NCI-H226 (cell line): ENCODE results near the gene PAGR1.
"Not testable (repeated sequence)": the region's sequence is repeated elsewhere in the genome, so short reads cannot be mapped to it uniquely, and the experiment has no call there.

Experiments used
- DNase-seq: peaks from one replicate; pipeline ENCODE4 v3.0.0-alpha.2; 2015

The PAGR1 gene

GRCh38 chr16:29815793-29816693, at the start of gene PAGR1:
TSS of gene PAGR1 (plus strand) at chr16:29816152. CDS start at chr16:29816526, 374 bp downstream.
- peak; percentile 98 for DNase-seq

DNA sequence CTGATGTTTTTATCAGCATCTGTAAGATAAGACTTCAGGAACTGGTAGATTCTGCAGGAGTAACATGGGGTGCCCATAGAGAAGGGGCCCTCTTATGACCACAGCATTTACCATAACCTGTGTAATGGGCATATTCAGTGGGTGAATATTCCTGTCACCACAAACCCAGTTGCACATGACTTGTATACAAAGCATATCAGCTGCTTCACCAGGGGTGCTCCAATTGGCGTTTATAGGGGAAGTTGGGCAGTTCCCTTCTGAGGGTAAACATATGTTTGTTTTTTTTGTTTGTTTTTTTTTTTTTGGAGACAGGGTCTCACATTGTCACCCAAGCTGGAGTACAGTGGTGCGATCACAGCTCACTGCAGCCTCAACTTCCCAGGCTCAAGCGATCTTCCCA, 49.4 kb upstream of the PAGR1 start:
- DNase-seq: no peak

DNA sequence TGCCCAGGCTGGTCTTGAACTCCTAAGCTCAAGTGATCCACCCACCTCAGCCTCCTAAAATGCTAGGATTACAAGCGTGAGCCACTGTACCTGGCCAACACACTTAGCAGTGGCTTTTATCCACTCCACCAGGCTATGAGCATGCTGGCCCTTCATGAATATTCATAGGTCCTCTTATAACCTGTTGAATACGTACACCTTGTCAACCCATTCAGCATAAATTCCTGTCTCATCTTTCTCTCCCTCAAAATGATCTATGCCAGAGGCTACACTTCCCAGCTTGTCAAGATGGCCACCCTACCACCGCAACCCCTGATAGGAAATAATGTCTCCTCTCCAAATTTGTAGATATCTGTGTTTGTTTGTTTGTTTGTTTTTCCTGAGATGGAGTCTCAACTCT, 48.9 kb upstream of the PAGR1 start:
- no peak for DNase-seq

GRCh38 chr16:29769507-29769906, 46.4 kb upstream of the PAGR1 start:
- no peak for DNase-seq

- DNase-seq: no peak
Measured at GRCh38 chr16:29770250-29770929, 45.6 kb upstream of the PAGR1 start.

DNA sequence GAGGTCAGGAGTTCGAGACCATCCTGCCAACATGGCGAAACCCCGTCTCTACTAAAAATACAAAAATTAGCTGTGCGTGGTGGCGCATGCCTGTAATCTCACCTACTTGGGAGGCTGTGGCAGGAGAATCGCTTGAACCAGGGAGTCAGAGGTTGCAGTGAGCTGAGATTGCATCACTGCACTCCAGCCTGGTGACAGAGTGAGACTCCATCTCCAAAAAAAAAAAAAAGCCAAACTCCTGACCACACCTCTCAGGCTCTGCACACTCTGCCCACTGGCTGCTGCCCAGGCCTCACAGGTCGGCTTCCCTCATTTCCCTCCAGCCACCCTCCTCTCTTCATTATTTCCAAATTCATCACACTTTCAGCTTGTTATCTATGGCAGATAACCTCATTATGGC, 43.6 kb upstream of the PAGR1 start:
- not testable (repeated sequence) for DNase-seq

DNA sequence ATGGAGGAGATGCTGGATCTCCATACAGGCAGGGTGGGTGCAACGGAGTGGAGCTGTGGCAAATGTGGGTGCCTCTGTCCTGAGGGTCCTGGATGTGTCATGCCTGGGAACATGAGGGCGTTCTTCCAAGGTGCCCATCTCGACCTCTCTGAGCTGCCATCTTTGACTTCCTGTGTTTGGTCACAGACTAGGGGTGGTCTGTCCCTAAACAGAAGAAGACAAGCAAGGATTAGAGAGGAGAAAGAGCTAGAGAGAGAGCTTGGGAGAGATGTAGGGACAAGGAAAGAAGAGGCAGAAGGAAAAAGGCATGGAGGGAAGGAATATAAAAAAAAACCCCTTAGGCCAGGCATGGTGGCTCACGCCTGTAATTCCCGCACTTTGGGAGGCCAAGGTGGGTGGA, 41.2 kb upstream of the PAGR1 start:
- DNase-seq: no peak

- DNase-seq: peak; percentile 93
Measured at GRCh38 chr16:29775742-29776408, 40.1 kb upstream of the PAGR1 start.

DNA sequence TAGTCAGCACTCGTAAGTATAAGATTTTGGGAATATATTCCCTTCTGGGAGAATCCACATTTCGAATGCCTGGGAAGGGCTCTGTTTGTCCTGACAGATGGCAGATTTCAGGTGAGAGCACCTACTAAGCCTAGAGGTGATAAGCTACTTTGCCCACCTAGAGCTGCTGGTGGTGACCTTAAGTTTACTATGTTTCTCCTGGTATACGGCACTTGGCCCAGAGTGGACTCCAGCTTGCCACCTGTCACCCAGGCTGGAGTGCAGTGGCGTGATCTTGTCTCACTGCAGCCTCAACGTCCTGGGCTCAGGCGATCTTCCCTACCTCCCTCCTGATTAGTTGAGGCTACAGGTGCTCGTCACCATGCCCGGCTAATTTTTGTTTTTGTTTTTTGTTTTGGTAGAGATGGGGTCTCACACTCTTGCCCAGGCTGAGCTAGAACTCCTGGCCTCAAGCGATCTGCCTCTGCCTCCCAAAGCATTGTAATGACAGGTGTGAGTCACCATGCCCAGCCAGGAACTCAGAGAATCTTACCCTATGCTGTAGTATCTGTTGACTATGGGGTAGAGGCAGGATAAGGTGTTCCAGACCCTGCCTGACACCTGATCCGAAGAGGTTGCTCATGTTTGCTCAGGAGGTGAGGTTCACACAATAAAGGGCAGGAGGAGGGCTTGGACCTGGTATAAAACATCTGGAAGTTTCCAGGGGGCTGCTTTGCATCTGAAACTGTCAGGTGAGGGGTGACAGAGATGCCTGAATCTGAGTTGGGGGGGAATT, 38.2 kb upstream of the PAGR1 start, which contains the start of gene ZG16:
TSS of gene ZG16 (plus strand) at position 681 of the 775 bp plus-strand sequence. CDS start 1,011 bp downstream, outside the sequence.
- no peak for DNase-seq

- peak; percentile 76 for DNase-seq
Measured at GRCh38 chr16:29779474-29779873, 36.5 kb upstream of the PAGR1 start.

DNA sequence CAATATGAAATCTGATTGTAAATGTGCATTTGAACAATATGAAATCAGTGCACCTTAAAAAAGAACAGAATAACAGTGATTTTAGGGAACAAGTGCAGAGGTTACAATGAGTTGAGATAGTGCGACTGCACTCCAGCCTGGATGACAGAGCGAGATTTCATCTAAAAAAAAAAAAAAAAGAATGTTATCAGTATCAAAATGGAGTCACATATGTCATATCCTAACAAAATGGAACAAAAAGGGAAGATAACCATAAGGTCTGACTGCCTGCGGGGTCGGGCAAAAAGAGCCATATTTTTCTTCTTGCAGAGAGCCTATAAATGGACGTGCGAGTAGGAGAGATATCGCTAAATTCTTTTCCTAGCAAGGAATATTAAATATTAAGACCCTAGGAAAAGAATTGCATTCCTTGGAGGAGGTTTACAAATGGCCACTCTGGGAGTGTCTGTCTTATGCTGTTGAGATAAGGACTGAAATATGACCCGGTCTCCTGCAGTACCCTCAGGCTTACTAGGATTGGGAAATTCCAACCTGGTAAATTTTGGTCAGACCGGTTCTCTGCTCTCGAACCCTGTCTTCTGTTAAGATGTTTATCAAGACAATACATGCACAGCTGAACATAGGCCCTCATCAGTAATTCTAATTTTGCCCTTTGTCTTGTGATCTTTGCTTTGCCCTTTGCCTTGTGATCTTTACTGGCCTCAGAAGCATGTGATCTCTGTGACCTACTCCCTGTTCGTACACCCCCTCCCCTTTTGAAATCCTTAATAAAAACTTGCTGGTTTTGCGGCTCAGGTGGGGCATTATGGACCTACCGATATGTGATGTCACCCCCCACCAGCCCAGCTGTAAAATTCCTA, 32.6 kb upstream of the PAGR1 start:
- DNase-seq: peak; percentile 60

GRCh38 chr16:29784157-29784556, 31.8 kb upstream of the PAGR1 start:
- DNase-seq: no peak

DNA sequence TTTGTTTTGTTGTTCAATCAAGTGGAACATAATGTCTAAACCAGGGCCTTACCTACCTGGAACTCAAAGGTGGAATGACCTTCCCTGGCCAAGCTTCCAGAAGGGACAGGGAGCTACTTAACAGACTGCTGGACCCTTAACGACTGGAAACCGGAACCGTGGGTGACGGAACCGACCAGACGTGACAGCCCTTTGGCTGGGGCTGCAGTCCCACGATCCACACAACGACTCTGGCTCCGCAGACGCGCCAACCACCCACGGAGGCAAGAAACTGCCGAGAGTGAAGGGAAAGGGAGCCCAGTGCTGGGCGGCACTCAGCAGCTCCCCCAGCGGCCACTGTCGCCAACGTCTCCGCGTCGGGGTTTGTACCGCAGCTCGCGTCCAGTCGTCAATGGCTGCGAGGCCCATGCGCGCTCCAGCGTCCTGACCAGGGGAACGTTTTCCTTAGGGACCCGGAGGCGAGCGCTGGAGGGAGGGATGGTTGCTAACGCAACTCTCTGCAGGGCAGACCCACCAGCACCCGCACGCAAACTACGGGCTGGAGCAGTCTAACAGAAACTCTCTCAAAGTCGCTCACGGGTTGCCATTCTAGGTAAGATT, 31.0 kb upstream of the PAGR1 start:
- DNase-seq: no peak

DNA sequence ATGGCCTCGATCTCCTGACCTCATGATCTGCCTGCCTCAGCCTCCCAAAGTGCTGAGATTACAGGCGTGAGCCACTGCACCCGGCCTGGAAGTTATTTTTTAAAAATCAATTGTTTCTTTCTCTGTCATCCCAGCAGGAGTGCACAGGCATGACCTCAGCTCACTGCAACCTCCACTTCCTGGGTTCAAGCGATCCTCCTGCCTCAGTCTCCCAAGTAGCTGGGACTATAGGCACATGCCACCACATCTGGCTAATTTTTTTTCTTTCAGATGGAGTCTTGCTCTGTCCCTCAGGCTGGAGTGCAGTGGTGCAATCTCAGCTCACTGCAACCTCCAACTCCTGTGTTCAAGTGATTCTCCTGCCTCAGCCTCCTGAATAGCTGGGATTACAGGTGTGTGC, 28.8 kb upstream of the PAGR1 start:
- DNase-seq: not testable (repeated sequence)

- DNase-seq: no peak
Measured at GRCh38 chr16:29789775-29790182, 26.2 kb upstream of the PAGR1 start.

DNA sequence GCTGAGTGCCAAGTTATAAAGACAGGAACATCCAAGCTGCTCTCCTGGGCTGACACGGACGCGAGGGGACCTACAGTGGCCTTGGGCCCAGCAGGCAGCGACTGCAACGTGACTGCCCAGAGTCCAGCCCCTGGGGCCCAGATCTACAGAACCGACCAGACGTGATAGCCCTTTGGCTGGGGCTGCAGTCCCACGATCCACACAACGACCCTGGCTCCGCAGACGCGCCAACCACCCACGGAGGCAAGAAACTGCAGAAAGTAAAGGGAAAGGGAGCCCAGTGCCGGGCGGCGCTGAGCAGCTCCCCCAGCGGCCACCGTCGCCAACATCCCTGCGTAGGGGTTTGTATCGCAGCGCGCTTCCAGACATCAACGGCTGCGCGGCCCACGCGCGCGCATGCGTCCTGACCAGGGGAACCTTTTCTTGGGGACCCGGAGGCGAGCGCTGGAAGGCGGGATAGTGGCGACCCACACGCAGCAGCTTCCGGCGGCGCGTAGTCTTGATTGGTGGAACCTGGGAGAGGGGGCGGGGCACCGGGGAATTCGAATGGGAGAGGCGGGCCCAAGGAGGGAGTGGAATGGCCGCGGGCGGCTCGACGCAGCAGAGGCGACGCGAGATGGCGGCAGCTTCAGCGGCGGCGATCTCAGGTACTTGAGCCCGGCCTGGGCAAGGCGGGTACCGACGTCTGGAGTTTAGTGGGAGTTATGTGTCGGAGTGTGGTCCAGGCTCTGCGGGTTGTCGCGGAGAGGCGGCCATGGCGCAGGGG, 25.6 kb upstream of the PAGR1 start, which contains the start of gene KIF22:
TSS of gene KIF22 (plus strand) at position 569 of the 766 bp plus-strand sequence. CDS start at position 578, 9 bp downstream.
- peak; percentile 98 for DNase-seq

DNA sequence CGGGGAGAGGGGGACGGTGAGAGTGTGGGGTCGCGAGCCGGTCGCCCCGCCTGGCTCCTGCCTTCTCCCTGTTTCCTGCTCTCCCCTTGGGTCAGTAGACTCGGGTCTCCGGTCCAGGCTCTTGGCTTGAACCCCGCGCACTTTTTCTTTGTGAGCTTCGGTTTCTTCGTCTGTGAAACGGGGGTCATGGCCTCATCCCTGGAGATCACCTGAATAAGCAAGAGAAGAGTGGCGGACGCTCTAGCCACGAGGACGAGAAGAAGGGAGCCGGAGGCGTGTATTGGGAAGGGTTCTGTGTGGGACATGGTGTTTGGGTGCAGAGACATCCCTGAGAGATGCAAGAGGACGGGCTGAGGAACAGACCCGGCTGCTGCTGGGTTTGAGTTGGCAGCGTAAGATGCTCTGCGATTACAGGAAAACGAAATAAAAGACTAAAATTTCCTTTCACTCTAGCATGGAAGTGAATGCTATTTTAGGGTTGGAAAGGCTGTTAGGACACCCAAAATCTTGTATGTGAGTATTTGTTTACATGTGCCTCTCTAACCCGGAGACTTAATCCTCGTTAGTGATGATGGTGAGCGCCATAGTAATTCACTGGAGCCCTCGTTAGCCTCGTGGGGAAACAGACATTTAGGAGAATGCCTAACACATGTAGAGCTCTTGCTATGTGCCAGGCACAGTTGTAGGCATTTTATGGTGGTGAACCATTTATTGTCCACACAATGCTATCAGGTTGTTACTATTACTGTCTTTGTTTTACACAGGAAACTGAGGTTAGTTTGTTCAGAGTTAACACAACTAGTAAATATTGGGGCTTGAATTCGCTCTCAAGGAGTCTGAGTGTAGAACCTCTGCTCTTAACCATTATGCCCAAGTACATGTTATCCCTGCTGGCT, 24.8 kb upstream of the PAGR1 start:
- no peak for DNase-seq

DNA sequence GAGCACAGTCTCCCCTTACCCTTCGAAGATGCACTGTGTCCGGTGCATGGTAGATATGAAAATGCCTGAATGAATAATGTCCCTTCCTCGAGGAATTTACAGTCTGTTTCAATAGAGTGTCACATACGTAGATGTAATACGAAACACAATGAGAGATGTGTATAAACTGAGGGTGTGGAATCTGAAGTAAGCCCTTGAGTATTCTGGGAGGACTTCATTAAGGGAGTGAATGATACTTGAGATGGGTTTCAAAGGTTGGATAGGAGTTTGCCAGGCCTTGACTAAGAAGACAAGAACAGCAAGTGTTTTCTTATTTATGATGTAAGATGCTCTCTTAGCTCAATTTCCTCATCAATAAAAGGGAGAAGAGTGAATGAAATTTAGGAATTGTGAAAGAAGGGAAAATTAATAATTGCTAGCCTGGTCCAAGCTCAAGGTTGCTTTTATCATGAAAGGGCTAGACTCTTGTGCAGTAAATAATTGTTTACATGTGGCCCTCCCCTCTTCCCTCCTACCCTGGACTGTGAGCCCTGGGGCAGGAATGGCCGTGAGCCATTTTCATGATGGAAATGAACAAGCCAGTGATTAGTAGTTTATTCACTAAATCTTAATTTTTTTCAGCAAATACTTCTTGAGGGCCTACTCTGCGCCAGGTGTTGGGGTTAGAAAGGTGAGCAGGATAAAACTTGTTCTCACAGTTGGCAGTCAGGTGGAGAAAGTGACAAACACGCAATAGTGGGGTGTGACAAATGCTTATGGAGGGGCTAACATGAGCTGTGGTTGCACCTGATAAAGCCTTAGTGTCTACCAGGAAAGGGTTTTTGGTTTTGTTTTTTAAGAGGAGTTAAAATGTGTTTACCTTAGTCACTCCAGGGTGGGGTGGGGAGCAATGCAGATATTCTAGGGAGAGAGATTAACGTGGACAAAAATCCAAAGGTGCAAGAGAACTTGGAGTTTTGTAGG, 23.8 kb upstream of the PAGR1 start:
- DNase-seq: no peak
